IMR-90 (cell line): Measurements from ENCODE around the gene SLC5A10. TPM values are rescaled to one million over a fixed set of nuclear protein-coding genes. Genes with fewer than 3 reads are reported as not detected.
A peak's percentile ranks its signal among the peaks of the same experiment; 100 is the strongest.

Experiments used
- ATAC-seq: fragments of 200-7000 bp; cut with Tn5 transposase; 2 replicates; pipeline ENCODE4 v1.9.1; 2020; ENCODE audit warnings: low read depth, mild to moderate bottlenecking, moderate library complexity
- BruUV-seq: library from RNA; stranded (reverse); fragments of 400-500 nt; replicated peaks from 2 replicates; lab custom pipeline; 2021; lab: Mats Ljungman, UMichigan
- CTCF ChIA-PET: fragments of 300-600 bp; formaldehyde crosslinking; extraction: SDS; loops from one replicate; lab custom pipeline; 2021; ENCODE audit warnings: antibody characterized with exemption; lab: Yijun Ruan, JAX
- POLR2A ChIA-PET: fragments of 300-600 bp; sonication (Branson Sonifier 250); formaldehyde crosslinking; loops from one replicate; lab custom pipeline; 2022; ENCODE audit warnings: antibody characterized with exemption; ENCODE audit not compliant: unreplicated experiment; lab: Charles Lee
- DNase-seq: peaks from one replicate; pipeline ENCODE4 v3.0.0; 2013
- H2AFZ ChIP-seq: replicated peaks from 2 replicates; pipeline ENCODE3; 2013; ENCODE audit warnings: low read length, mild to moderate bottlenecking; ENCODE audit not compliant: poor library complexity
- H2AK5ac ChIP-seq: 2 replicates; pipeline ENCODE4 v1.6.1; 2013; ENCODE audit warnings: low read depth, low read length, inconsistent platforms
- H2AK9ac ChIP-seq: replicated peaks from 2 replicates; pipeline ENCODE3; 2013; ENCODE audit warnings: mild to moderate bottlenecking, low read depth, low read length, moderate library complexity; ENCODE audit not compliant: poor library complexity
- H2BK120ac ChIP-seq: 2 replicates; pipeline ENCODE4 v1.6.1; 2013; ENCODE audit warnings: low read depth, low read length, inconsistent platforms
- H2BK15ac ChIP-seq: 3 replicates; pipeline ENCODE4 v1.6.1; 2013; ENCODE audit warnings: low read depth, low read length, inconsistent platforms
- H2BK20ac ChIP-seq: 2 replicates; pipeline ENCODE4 v1.6.1; 2013; ENCODE audit warnings: low read depth, mild to moderate bottlenecking, inconsistent platforms, low read length, moderate library complexity
- H2BK5ac ChIP-seq: 2 replicates; pipeline ENCODE4 v1.6.1; 2013; ENCODE audit warnings: mild to moderate bottlenecking, low read depth, low read length, inconsistent platforms; ENCODE audit not compliant: poor library complexity, severe bottlenecking
- H3K14ac ChIP-seq: replicated peaks from 2 replicates; pipeline ENCODE4 v1.6.1; 2013; ENCODE audit warnings: low read depth, low read length, inconsistent platforms
- H3K18ac ChIP-seq: 2 replicates; pipeline ENCODE4 v1.6.1; 2013; ENCODE audit warnings: low read depth, low read length, control low read depth
- H3K23ac ChIP-seq: 2 replicates; pipeline ENCODE4 v1.6.1; 2013; ENCODE audit warnings: low read depth, low read length, inconsistent platforms
- H3K27ac ChIP-seq: 2 replicates; pipeline ENCODE4 v1.5.1; 2013; ENCODE audit warnings: mild to moderate bottlenecking, control low read depth, low read length; ENCODE audit not compliant: insufficient read depth
- H3K27me3 ChIP-seq: 2 replicates; pipeline ENCODE4 v1.6.1; 2013; ENCODE audit warnings: low read length; ENCODE audit not compliant: control insufficient read depth, insufficient read depth
- H3K36me3 ChIP-seq: 2 replicates; pipeline ENCODE4 v1.6.1; 2013; ENCODE audit warnings: low read length, mixed read lengths; ENCODE audit not compliant: control insufficient read depth, insufficient read depth
- H3K4ac ChIP-seq: 2 replicates; pipeline ENCODE4 v1.6.1; 2013; ENCODE audit warnings: low read depth, low read length, inconsistent platforms
- H3K4me1 ChIP-seq: 2 replicates; pipeline ENCODE4 v1.6.1; 2013; ENCODE audit warnings: low read length, mixed read lengths; ENCODE audit not compliant: control insufficient read depth, insufficient read depth
- H3K4me2 ChIP-seq: 2 replicates; pipeline ENCODE4 v1.6.1; 2013; ENCODE audit warnings: low read depth, mild to moderate bottlenecking, control low read depth, low read length, moderate library complexity
- H3K4me3 ChIP-seq: 2 replicates; pipeline ENCODE4 v1.5.1; 2013; ENCODE audit warnings: low read depth, mild to moderate bottlenecking, control low read depth, low read length, moderate library complexity; ENCODE audit not compliant: insufficient read depth
- H3K56ac ChIP-seq: 2 replicates; pipeline ENCODE4 v1.6.1; 2013; ENCODE audit warnings: low read length, inconsistent platforms; ENCODE audit not compliant: insufficient read depth; ENCODE audit errors: extremely low read depth
- H3K79me1 ChIP-seq, 2 experiments: 2 replicates each; pipeline ENCODE4 v1.6.1; 2013; ENCODE audit warnings: low read length in 2 of 2, inconsistent platforms in 1 of 2, low read depth in 1 of 2
- H3K9ac ChIP-seq: 2 replicates; pipeline ENCODE4 v1.6.1; 2013; ENCODE audit warnings: low read depth, low read length, control low read depth
- H3K9me1 ChIP-seq: 2 replicates; pipeline ENCODE4 v1.6.1; 2013; ENCODE audit warnings: low read length, inconsistent platforms; ENCODE audit not compliant: insufficient read depth
- H3K9me3 ChIP-seq: 2 replicates; pipeline ENCODE4 v1.6.1; 2013; ENCODE audit warnings: low read length; ENCODE audit not compliant: control insufficient read depth, insufficient read depth
- H4K20me1 ChIP-seq: 2 replicates; pipeline ENCODE4 v1.6.1; 2013; ENCODE audit warnings: low read length, inconsistent platforms; ENCODE audit not compliant: insufficient read depth
- H4K5ac ChIP-seq: 2 replicates; pipeline ENCODE4 v1.6.1; 2013; ENCODE audit warnings: mild to moderate bottlenecking, low read depth, low read length, control low read depth
- H4K8ac ChIP-seq, 2 experiments: 2 replicates each; pipeline ENCODE4 v1.6.1; 2013; ENCODE audit warnings: low read depth in 2 of 2, low read length in 2 of 2, control low read depth in 1 of 2, inconsistent platforms in 1 of 2
- H4K91ac ChIP-seq: 2 replicates; pipeline ENCODE4 v1.6.1; 2013; ENCODE audit warnings: low read depth, low read length, inconsistent platforms; ENCODE audit not compliant: insufficient read depth
- BHLHE40 ChIP-seq: fragments of 150-350 bp; IDR thresholded peaks from 2 replicates; pipeline ENCODE4 v1.6.1; 2016; ENCODE audit warnings: mild to moderate bottlenecking, low read depth, low read length
- CEBPB ChIP-seq: IDR thresholded peaks from 2 replicates; pipeline ENCODE4 v1.6.1; 2012; ENCODE audit warnings: low read depth, low read length, improper control_type of control experiment
- CHD1 ChIP-seq: IDR thresholded peaks from 2 replicates; pipeline ENCODE4 v1.6.1; 2012; ENCODE audit warnings: low read depth, low read length, improper control_type of control experiment
- CTCF ChIP-seq: conservative IDR thresholded peaks from 2 replicates; pipeline ENCODE4 v1.5.1; 2012; ENCODE audit warnings: mild to moderate bottlenecking, low read depth, low read length, improper control_type of control experiment
- ELK1 ChIP-seq: fragments of 150-350 bp; IDR thresholded peaks from 2 replicates; pipeline ENCODE4 v1.6.1; 2016; ENCODE audit warnings: low read depth, mild to moderate bottlenecking, low read length, moderate library complexity, borderline replicate concordance
- FOS ChIP-seq: fragments of 150-350 bp; IDR thresholded peaks from 2 replicates; pipeline ENCODE4 v1.6.1; 2016; ENCODE audit warnings: low read depth, low read length
- MAFK ChIP-seq: IDR thresholded peaks from 2 replicates; pipeline ENCODE4 v1.6.1; 2012; ENCODE audit warnings: low read depth, low read length, improper control_type of control experiment
- MAZ ChIP-seq: IDR thresholded peaks from 2 replicates; pipeline ENCODE4 v1.6.1; 2012; ENCODE audit warnings: low read depth, mild to moderate bottlenecking, low read length, improper control_type of control experiment, moderate library complexity, borderline replicate concordance
- MXI1 ChIP-seq: IDR thresholded peaks from 2 replicates; pipeline ENCODE4 v1.6.1; 2012; ENCODE audit warnings: low read depth, mild to moderate bottlenecking, low read length, moderate library complexity, borderline replicate concordance
- NFE2L2 ChIP-seq: fragments of 150-350 bp; IDR thresholded peaks from 2 replicates; pipeline ENCODE4 v1.6.1; 2016; ENCODE audit warnings: low read depth, mild to moderate bottlenecking, low read length
- POLR2A ChIP-seq: IDR thresholded peaks from 2 replicates; pipeline ENCODE4 v1.6.1; 2012; ENCODE audit warnings: mild to moderate bottlenecking, low read depth, low read length
- RAD21 ChIP-seq: IDR thresholded peaks from 2 replicates; pipeline ENCODE4 v1.6.1; 2012; ENCODE audit warnings: low read length, improper control_type of control experiment
- RCOR1 ChIP-seq: IDR thresholded peaks from 2 replicates; pipeline ENCODE4 v1.6.1; 2012; ENCODE audit warnings: mild to moderate bottlenecking, low read length, improper control_type of control experiment; ENCODE audit not compliant: insufficient replicate concordance
- RFX5 ChIP-seq: IDR thresholded peaks from 2 replicates; pipeline ENCODE4 v1.8.0; 2012; ENCODE audit warnings: low read depth, mild to moderate bottlenecking, low read length, moderate library complexity
- SMC3 ChIP-seq: fragments of 150-350 bp; IDR thresholded peaks from 2 replicates; pipeline ENCODE4 v1.6.1; 2016; ENCODE audit warnings: low read depth, mild to moderate bottlenecking, antibody characterized with exemption, low read length, moderate library complexity
- USF2 ChIP-seq: fragments of 150-350 bp; IDR thresholded peaks from 2 replicates; pipeline ENCODE4 v1.6.1; 2017; ENCODE audit warnings: mild to moderate bottlenecking, antibody characterized with exemption, low read length, low read depth
- WGBS, 2 experiments: methylation state at CpG; one replicate each; pipeline versions ENCODE4 v1.1.5 to v1.1.7; 2013; ENCODE audit warnings: missing lambda C conversion rate in 2 of 2; ENCODE audit not compliant: insufficient read length in 1 of 2; ENCODE audit errors: extremely low coverage in 2 of 2; 5-methylcytosine and 5-hydroxymethylcytosine counted together
- dilution Hi-C: fragments of 300-500 bp; cut with HindIII; formaldehyde crosslinking; loops from one replicate; pipeline ENCODE4 v1.14.3; 2018; ENCODE audit warnings: low sequenced_read_pairs; ENCODE audit not compliant: unreplicated experiment
- in situ Hi-C: fragments of 300-500 bp; cut with MboI; formaldehyde crosslinking; loops from 3 replicates; pipeline ENCODE4 v1.14.3; 2019; ENCODE audit warnings: low sequenced_read_pairs, inconsistent platforms, mixed read lengths
- intact Hi-C: fragments of 100-400 bp; cut with micrococcal nuclease; formaldehyde crosslinking; loops from 2 replicates; pipeline ENCODE4 v1.10.0; 2022
- polyA plus RNA-seq, 3 experiments: library from polyadenylated mRNA; depleted of rRNA; stranded (reverse); fragments of >200 nt; gene quantifications; 2 replicates each; pipeline ENCODE4 v1.2.3, GENCODE V29; 2012; ENCODE audit warnings: low replicate concordance in 1 of 3
- total RNA-seq: library from RNA; depleted of rRNA; stranded (reverse); fragments of >200 nt; gene quantifications from 2 replicates; pipeline ENCODE4 v1.2.3, GENCODE V29; 2012

Gene SLC5A10
- total and polyA plus RNA-seq, 2 of the 4 experiments (the other 2 are of a cell fraction): not detected

- H3K4me1 ChIP-seq: no peaks in the 10 kb centered on the region
- H3K9ac ChIP-seq: no peak overlapping the region
- no peak overlapping the region for H3K27ac ChIP-seq
- in situ Hi-C loops: no loop called here
- DNase-seq (peak; percentile 12), ATAC-seq (peak; percentile 24; the same call in 1 of the 2 replicates)
- H4K20me1 ChIP-seq: no peaks in the 10 kb centered on the region
- no peak overlapping the region for H3K4me2 ChIP-seq
- dilution Hi-C loops: no loop called here
- H2AK9ac ChIP-seq: no peak overlapping the region
- no peak overlapping the region for H2BK15ac ChIP-seq
- no peak overlapping the region for H3K23ac ChIP-seq
- H2BK20ac ChIP-seq: no peak overlapping the region
- no peaks in the 10 kb centered on the region for H3K79me1 ChIP-seq
- no peak overlapping the region for H4K5ac ChIP-seq
- BruUV-seq: no TSS peak
- no peak overlapping the region for H2BK5ac ChIP-seq
- H3K9me1 ChIP-seq: no peaks in the 10 kb centered on the region
- no peaks in the 10 kb centered on the region for H3K9me3 ChIP-seq
- whole genome bisulfite sequencing, 2 experiments: no CpG with 5 or more reads among the region's 8 CpGs
- no peaks in the 10 kb centered on the region for H3K36me3 ChIP-seq
- intact Hi-C loops: loop anchor here (5.0 kb wide), 1 partner anchor 81 kb away; the partner anchor contains the start of gene PRPSAP2
- no peak overlapping the region for H4K91ac ChIP-seq
- H2AK5ac ChIP-seq: no peak overlapping the region
- TF ChIP-seq MAFK (no peak), SMC3 (no peak), BHLHE40 (no peak), USF2 (no peak), MXI1 (no peak), CTCF (no peak), FOS (no peak), CHD1 (no peak), MAZ (no peak), CEBPB (no peak), ELK1 (no peak), RAD21 (no peak), RCOR1 (no peak), POLR2A (no peak), NFE2L2 (no peak), RFX5 (no peak)
- POLR2A ChIA-PET: no interaction called here
- no peak overlapping the region for H2BK120ac ChIP-seq
- H3K27me3 ChIP-seq: peaks cover 2% of the 10 kb centered on the region
- H3K56ac ChIP-seq: no peak overlapping the region
- H4K8ac ChIP-seq: no peak overlapping the region
- no peak overlapping the region for H2AFZ ChIP-seq
- CTCF ChIA-PET: no interaction called here
- no peak overlapping the region for H3K14ac ChIP-seq
- H3K18ac ChIP-seq: no peak overlapping the region
- no peak overlapping the region for H3K4me3 ChIP-seq
- H3K4ac ChIP-seq: no peak overlapping the region
These were observed 13.8 kb upstream of the SLC5A10 start for GRCh38 chr17:18937981-18938691.
